HepG2 (cell line): ENCODE results near the gene TRDMT1. TPM values are rescaled to one million over a fixed set of nuclear protein-coding genes. Genes with fewer than 3 reads are reported as not detected.

ENCODE experiments used
- ARHGAP35 ChIP-seq: sonication (generic); formaldehyde crosslinking; IDR thresholded peaks from 2 replicates; pipeline ENCODE4 v1.9.0; 2022; ENCODE audit warnings: mild to moderate bottlenecking, inconsistent platforms, moderate library complexity, missing genetic modification reagents, borderline replicate concordance
- HNF1A ChIP-seq, 2 experiments: sonication (generic) in 1 of 2; formaldehyde crosslinking in 1 of 2; IDR thresholded peaks; 2 replicates each; pipeline versions ENCODE4 v1.4.0 to v1.6.1; 2016 to 2020; ENCODE audit warnings: borderline replicate concordance in 1 of 2, low read depth in 1 of 2, mild to moderate bottlenecking in 1 of 2, missing genetic modification reagents in 1 of 2
- KDM5A ChIP-seq: fragments of 200-600 bp; sonication (generic); IDR thresholded peaks from 2 replicates; pipeline ENCODE4 v1.7.0; 2018; ENCODE audit warnings: antibody characterized with exemption, mild to moderate bottlenecking, low read length, borderline replicate concordance
- TCF7 ChIP-seq: sonication (generic); IDR thresholded peaks from 2 replicates; pipeline ENCODE4 v1.6.1; 2016; ENCODE audit warnings: antibody characterized with exemption, low read depth
- TOE1 ChIP-seq: sonication (generic); formaldehyde crosslinking; IDR thresholded peaks from 2 replicates; pipeline ENCODE4 v1.4.0; 2020; ENCODE audit warnings: mild to moderate bottlenecking, missing genetic modification reagents
- ZFP90 ChIP-seq: sonication (generic); formaldehyde crosslinking; IDR thresholded peaks from 2 replicates; pipeline ENCODE4 v1.8.0; 2022; ENCODE audit warnings: missing genetic modification reagents, mild to moderate bottlenecking, inconsistent platforms, borderline replicate concordance
- ZHX1 ChIP-seq: sonication (generic); formaldehyde crosslinking; IDR thresholded peaks from 2 replicates; pipeline ENCODE4 v1.8.1; 2022; ENCODE audit warnings: low read depth, mild to moderate bottlenecking, missing genetic modification reagents
- ZNF468 ChIP-seq: sonication (generic); formaldehyde crosslinking; IDR thresholded peaks from 2 replicates; pipeline ENCODE4 v1.8.0; 2022; ENCODE audit warnings: mild to moderate bottlenecking, moderate library complexity, missing genetic modification reagents
- polyA plus RNA-seq, 8 experiments: library from polyadenylated mRNA; depleted of rRNA in 3 of 8; stranded (reverse) in 7 of 8; unstranded in 1 of 8; fragments of >200 nt; fragmentation: Illumina TruSeq in 4 of 8; extraction: Trizol in 4 of 8; gene quantifications; 2 replicates each; pipeline versions ENCODE4 v1.2.1 to v1.2.3, GENCODE V29; 2011 to 2016; ENCODE audit warnings: low read depth in 4 of 8, missing spikeins in 1 of 8, mixed read lengths in 1 of 8; ENCODE audit not compliant: insufficient read depth in 1 of 8
- total RNA-seq, 5 experiments: library from RNA; depleted of rRNA; stranded (reverse); fragments of >200 nt; fragmentation: Illumina TruSeq; extraction: Trizol; gene quantifications; 2 replicates each; pipeline ENCODE4 v1.2.3, GENCODE V29; 2016; ENCODE audit warnings: low read depth in 1 of 5
- TF ChIP-seq, protein P1 (sequence below): sonication (generic); formaldehyde crosslinking; IDR thresholded peaks from 2 replicates; pipeline ENCODE4 v1.5.1; 2020; ENCODE audit warnings: missing genetic modification reagents, mild to moderate bottlenecking, borderline replicate concordance
- TF ChIP-seq, protein P2 (sequence below): fragments of 450-650 bp; IDR thresholded peaks from 2 replicates; pipeline ENCODE4 v1.6.1; 2016
- TF ChIP-seq, protein P3 (sequence below): sonication (generic); formaldehyde crosslinking; conservative IDR thresholded peaks from 2 replicates; pipeline ENCODE4 v1.8.0; 2022; ENCODE audit warnings: missing genetic modification reagents

The TRDMT1 gene
- total and polyA plus RNA-seq, 2 of the 13 experiments (the other 11 are each of a cell fraction or from before 2014, with no cell fraction given) = 2.0 to 3.0 TPM

- peak; percentile 33; the same call in 1 of the 2 replicates for TF ChIP-seq HNF1A (IDR thresholded peaks at IDR 0.05; ENCODE audit: low read depth)
- no peak; the same call in 1 of the 2 replicates for TF ChIP-seq HNF1A (CRISPR knock-in tag; IDR thresholded peaks at IDR 0.05; ENCODE audit: borderline replicate concordance)
- TF ChIP-seq, protein P1, sequence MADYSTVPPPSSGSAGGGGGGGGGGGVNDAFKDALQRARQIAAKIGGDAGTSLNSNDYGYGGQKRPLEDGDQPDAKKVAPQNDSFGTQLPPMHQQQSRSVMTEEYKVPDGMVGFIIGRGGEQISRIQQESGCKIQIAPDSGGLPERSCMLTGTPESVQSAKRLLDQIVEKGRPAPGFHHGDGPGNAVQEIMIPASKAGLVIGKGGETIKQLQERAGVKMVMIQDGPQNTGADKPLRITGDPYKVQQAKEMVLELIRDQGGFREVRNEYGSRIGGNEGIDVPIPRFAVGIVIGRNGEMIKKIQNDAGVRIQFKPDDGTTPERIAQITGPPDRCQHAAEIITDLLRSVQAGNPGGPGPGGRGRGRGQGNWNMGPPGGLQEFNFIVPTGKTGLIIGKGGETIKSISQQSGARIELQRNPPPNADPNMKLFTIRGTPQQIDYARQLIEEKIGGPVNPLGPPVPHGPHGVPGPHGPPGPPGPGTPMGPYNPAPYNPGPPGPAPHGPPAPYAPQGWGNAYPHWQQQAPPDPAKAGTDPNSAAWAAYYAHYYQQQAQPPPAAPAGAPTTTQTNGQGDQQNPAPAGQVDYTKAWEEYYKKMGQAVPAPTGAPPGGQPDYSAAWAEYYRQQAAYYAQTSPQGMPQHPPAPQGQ (CRISPR knock-in tag) = no peak
- no peak for TF ChIP-seq ARHGAP35 (CRISPR knock-in tag)
- no peak for TF ChIP-seq KDM5A
- no peak for TF ChIP-seq ZFP90 (CRISPR knock-in tag)
- TF ChIP-seq TCF7 = no peak
- TF ChIP-seq, protein P2, sequence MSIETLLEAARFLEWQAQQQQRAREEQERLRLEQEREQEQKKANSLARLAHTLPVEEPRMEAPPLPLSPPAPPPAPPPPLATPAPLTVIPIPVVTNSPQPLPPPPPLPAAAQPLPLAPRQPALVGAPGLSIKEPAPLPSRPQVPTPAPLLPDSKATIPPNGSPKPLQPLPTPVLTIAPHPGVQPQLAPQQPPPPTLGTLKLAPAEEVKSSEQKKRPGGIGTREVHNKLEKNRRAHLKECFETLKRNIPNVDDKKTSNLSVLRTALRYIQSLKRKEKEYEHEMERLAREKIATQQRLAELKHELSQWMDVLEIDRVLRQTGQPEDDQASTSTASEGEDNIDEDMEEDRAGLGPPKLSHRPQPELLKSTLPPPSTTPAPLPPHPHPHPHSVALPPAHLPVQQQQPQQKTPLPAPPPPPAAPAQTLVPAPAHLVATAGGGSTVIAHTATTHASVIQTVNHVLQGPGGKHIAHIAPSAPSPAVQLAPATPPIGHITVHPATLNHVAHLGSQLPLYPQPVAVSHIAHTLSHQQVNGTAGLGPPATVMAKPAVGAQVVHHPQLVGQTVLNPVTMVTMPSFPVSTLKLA = peak; percentile 54
- no peak for TF ChIP-seq ZNF468
- TF ChIP-seq, protein P3, sequence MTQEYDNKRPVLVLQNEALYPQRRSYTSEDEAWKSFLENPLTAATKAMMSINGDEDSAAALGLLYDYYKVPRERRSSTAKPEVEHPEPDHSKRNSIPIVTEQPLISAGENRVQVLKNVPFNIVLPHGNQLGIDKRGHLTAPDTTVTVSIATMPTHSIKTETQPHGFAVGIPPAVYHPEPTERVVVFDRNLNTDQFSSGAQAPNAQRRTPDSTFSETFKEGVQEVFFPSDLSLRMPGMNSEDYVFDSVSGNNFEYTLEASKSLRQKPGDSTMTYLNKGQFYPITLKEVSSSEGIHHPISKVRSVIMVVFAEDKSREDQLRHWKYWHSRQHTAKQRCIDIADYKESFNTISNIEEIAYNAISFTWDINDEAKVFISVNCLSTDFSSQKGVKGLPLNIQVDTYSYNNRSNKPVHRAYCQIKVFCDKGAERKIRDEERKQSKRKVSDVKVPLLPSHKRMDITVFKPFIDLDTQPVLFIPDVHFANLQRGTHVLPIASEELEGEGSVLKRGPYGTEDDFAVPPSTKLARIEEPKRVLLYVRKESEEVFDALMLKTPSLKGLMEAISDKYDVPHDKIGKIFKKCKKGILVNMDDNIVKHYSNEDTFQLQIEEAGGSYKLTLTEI (CRISPR knock-in tag) = no peak
- TF ChIP-seq TOE1 = no peak
- TF ChIP-seq ZHX1 (CRISPR knock-in tag) = no peak
Measured at GRCh38 chr10:17138460-17139042, 62.9 kb downstream of the TRDMT1 start (continued).
